GM18870 (cell line): Measurements from ENCODE around the gene AOX1.
"Not testable (repeated sequence)": the region's sequence is repeated elsewhere in the genome, so short reads cannot be mapped to it uniquely, and the experiment has no call there.

Experiments
- ATAC-seq: cut with Tn5 transposase; IDR thresholded peaks from one replicate; pipeline ENCODE4 v1.9.1; 2021; ENCODE audit warnings: moderate library complexity; ENCODE audit not compliant: unreplicated experiment

Gene AOX1

GRCh38 chr2:200600549-200601225 is 14.9 kb downstream of the AOX1 start:
- no peak for ATAC-seq

GRCh38 chr2:200602584-200602983 is 16.8 kb downstream of the AOX1 start:
- no peak for ATAC-seq

- ATAC-seq = no peak
These were observed 18.2 kb downstream of the AOX1 start for GRCh38 chr2:200603972-200604371.

- no peak for ATAC-seq
These were observed 18.9 kb downstream of the AOX1 start for GRCh38 chr2:200604571-200605255.

GRCh38 chr2:200608341-200609027 is 22.7 kb downstream of the AOX1 start:
- no peak for ATAC-seq

- no peak for ATAC-seq
These were observed 23.3 kb downstream of the AOX1 start for GRCh38 chr2:200609028-200609614.

- ATAC-seq = not testable (repeated sequence)
These were observed 24.4 kb downstream of the AOX1 start for GRCh38 chr2:200610217-200610616.

GRCh38 chr2:200613692-200614091 is 27.9 kb downstream of the AOX1 start:
- ATAC-seq = no peak

- no peak for ATAC-seq
These were observed 28.4 kb downstream of the AOX1 start for GRCh38 chr2:200614249-200614648.

- no peak for ATAC-seq
These were observed 29.4 kb downstream of the AOX1 start for GRCh38 chr2:200615247-200615646.

- no peak for ATAC-seq
These were observed 30.4 kb downstream of the AOX1 start for GRCh38 chr2:200616193-200616592.

GRCh38 chr2:200616656-200617055 is 30.8 kb downstream of the AOX1 start:
- no peak for ATAC-seq

- ATAC-seq = no peak
These were observed 31.6 kb downstream of the AOX1 start for GRCh38 chr2:200617156-200618053.

- no peak for ATAC-seq
These were observed 32.2 kb downstream of the AOX1 start for GRCh38 chr2:200618054-200618419.

- ATAC-seq = no peak
These were observed 32.8 kb downstream of the AOX1 start for GRCh38 chr2:200618590-200619021.

- no peak for ATAC-seq
These were observed 33.5 kb downstream of the AOX1 start for GRCh38 chr2:200619279-200619678.

GRCh38 chr2:200620606-200621390 is 35.0 kb downstream of the AOX1 start:
- ATAC-seq = no peak

- no peak for ATAC-seq
These were observed 36.3 kb downstream of the AOX1 start for GRCh38 chr2:200622106-200622505.

- ATAC-seq = no peak
These were observed 38.2 kb downstream of the AOX1 start for GRCh38 chr2:200624026-200624425.

GRCh38 chr2:200624658-200625057 is 38.8 kb downstream of the AOX1 start:
- no peak for ATAC-seq
